T-helper 2 cell treated with Interferon-gamma antibody and Interleukin-4, amounts not matched to agents 100 ng/mL and 5 ng/mL, for 36 hours (primary cell): Measurements from ENCODE around the gene OR4A5. TPM values are rescaled to one million over a fixed set of nuclear protein-coding genes. Genes with fewer than 3 reads are reported as not detected.
"Not testable (repeated sequence)": the region's sequence is repeated elsewhere in the genome, so short reads cannot be mapped to it uniquely, and the experiment has no call there.

Source experiments
- intact Hi-C: fragments of 100-400 bp; cut with micrococcal nuclease; formaldehyde crosslinking; loops from one replicate; pipeline ENCODE4 v1.15.1; 2023
- total RNA-seq: library from RNA; stranded (reverse); gene quantifications from 2 replicates; pipeline ENCODE4 v1.2.3, GENCODE V29; 2022

Gene OR4A5, protein sequence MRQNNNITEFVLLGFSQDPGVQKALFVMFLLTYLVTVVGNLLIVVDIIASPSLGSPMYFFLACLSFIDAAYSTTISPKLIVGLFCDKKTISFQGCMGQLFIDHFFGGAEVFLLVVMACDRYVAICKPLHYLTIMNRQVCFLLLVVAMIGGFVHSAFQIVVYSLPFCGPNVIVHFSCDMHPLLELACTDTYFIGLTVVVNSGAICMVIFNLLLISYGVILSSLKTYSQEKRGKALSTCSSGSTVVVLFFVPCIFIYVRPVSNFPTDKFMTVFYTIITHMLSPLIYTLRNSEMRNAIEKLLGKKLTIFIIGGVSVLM
- not detected in 2 replicates for total RNA-seq

DNA sequence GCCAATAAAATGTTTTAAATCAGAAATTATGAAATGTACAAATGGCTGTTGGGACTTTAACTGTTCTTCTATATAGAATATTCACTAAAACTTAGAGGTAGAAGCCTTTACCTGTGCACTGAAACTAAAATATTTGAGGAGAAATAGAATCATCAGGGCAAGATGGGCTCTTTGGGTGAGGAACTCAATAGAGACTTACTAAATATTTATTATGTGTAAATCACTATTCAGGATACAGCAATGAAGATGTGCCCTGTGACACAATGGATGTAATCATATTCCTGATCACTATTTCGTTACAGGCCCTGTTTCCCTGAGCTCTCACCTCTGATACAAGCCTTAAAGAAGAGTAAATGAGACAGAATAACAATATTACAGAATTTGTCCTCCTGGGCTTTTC is at the start of gene OR4A5:
Gene OR4A5, plus strand, starts transcription at position 301 of the 400 bp plus-strand sequence. Its CDS starts 53 bp downstream, at position 354.
- intact Hi-C loops: not testable (repeated sequence)

DNA sequence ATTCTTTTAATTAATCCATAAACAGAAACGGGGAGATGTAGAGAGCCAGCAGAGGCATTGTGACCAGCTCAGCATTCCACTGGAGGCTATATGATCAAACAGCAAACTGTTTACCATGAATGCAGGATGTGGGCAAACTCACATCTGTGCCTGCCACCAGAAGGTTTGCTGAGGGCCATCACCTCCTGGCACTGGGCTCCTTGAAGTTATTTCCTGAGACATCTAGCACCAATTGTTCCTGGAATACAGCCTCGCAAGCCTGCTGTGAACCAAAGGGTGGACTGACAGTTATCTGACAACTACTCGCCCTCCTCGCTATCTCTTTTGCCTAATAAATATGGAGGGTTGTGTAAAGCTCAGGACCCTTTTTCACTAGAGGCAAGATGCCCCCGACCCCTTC is 13.5 kb downstream of the OR4A5 start:
- intact Hi-C loops: not testable (repeated sequence)

Other genes starting within 250 kb of the OR4A5 start
- not detected in 2 replicates for gene OR4C46, start 102.8 kb upstream of the OR4A5 start, total RNA-seq